ENCODE measurements around the gene IL4I1.

Gene IL4I1

GRCh38 chr19:49923055-49924003, 26.6 kb upstream of the IL4I1 start:
- DNase-seq = no peak

- DNase-seq = no peak
These were observed 25.4 kb upstream of the IL4I1 start for GRCh38 chr19:49921871-49922795.

- DNase-seq = no peak
These were observed 24.1 kb upstream of the IL4I1 start for GRCh38 chr19:49920624-49921363.

- no peak for DNase-seq
These were observed 21.4 kb upstream of the IL4I1 start for GRCh38 chr19:49918089-49918488.

GRCh38 chr19:49916839-49917733, 20.4 kb upstream of the IL4I1 start:
- no peak for DNase-seq

GRCh38 chr19:49915271-49915670, 18.6 kb upstream of the IL4I1 start:
- DNase-seq = no peak

GRCh38 chr19:49913720-49914119, 17.0 kb upstream of the IL4I1 start:
- no peak for DNase-seq

GRCh38 chr19:49912965-49913685, 16.4 kb upstream of the IL4I1 start:
- DNase-seq = no peak

GRCh38 chr19:49911381-49912145, 14.9 kb upstream of the IL4I1 start:
- DNase-seq = peak; percentile 50

- no peak for DNase-seq
These were observed 13.5 kb upstream of the IL4I1 start for GRCh38 chr19:49910179-49910578.

- no peak for DNase-seq
These were observed 12.1 kb upstream of the IL4I1 start for GRCh38 chr19:49908480-49909420.

- no peak for DNase-seq
These were observed 11.2 kb upstream of the IL4I1 start for GRCh38 chr19:49907745-49908446.

- DNase-seq = no peak
These were observed 10.3 kb upstream of the IL4I1 start for GRCh38 chr19:49906879-49907564.

GRCh38 chr19:49904136-49904535, 7.4 kb upstream of the IL4I1 start:
- DNase-seq = no peak

GRCh38 chr19:49895566-49896297, 955 bp downstream of the IL4I1 start:
- DNase-seq = no peak

GRCh38 chr19:49894879-49895565, 1.7 kb downstream of the IL4I1 start:
- peak; percentile 63 for DNase-seq
